ENCODE data around the gene REELD1. TPM values are rescaled to one million over a fixed set of nuclear protein-coding genes. Genes with fewer than 3 reads are reported as not detected.
A peak's percentile ranks its signal among the peaks of the same experiment; 100 is the strongest.

The REELD1 gene
- total RNA-seq, 1 donor from 2014 or later = not detected

DNA sequence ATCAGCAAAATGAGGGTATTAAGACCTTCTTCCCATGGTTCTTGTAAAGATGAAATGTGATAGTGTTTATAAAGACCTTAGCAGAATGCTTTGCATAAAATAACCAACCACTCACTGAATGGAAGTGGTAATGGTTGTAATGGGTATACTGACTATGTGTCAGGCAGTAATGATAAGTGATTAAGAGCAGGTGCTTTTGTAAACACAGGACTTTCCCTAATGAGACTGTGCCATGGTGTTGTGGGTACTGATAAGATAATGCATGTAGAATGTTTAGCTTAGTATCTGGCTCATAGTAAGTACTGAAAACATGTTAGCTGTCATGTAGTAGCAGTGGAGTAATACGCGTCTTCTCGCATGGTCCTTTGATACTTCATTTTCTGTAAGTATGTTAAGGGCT lies 31.9 kb upstream of the REELD1 start:
- Histone ChIP-seq H3K27me3 (ENCODE audit: insufficient read depth, low read length) (no peaks in the 10 kb centered on the region), H2AFZ (ENCODE audit: low read depth, low read length) (no peak overlapping the region), H3K9me3 (ENCODE audit: insufficient read depth, low read depth, low read length) (no peaks in the 10 kb centered on the region), H3K27ac (ENCODE audit: low read depth, low read length) (no peak overlapping the region), H3K4me1 (ENCODE audit: insufficient read depth, low read length) (no peaks in the 10 kb centered on the region), H3K9ac (ENCODE audit: low read length) (no peak overlapping the region), H3K4me2 (ENCODE audit: low read length) (no peak overlapping the region), H3K79me2 (ENCODE audit: insufficient read depth, low read length) (peaks cover 56% of the 10 kb centered on the region), H3K36me3 (ENCODE audit: insufficient read depth, low read length) (no peaks in the 10 kb centered on the region), H4K20me1 (ENCODE audit: insufficient read depth, low read length) (peaks cover 23% of the 10 kb centered on the region), H3K4me3 (ENCODE audit: insufficient read depth, low read depth, low read length) (no peak overlapping the region)
- Mint-ChIP-seq H3K4me1 (ENCODE audit: low read depth, unreplicated experiment) (no peaks in the 10 kb centered on the region), H3K27ac (ENCODE audit: unreplicated experiment) (no peak overlapping the region), H3K4me3 (ENCODE audit: unreplicated experiment) (no peak overlapping the region), H3K36me3 (ENCODE audit: low read depth, unreplicated experiment) (no peaks in the 10 kb centered on the region), H3K27me3 (ENCODE audit: low read depth, unreplicated experiment) (no peaks in the 10 kb centered on the region), H3K9me3 (ENCODE audit: unreplicated experiment) (no peaks in the 10 kb centered on the region)
- DNase-seq (ENCODE audit: low read depth) = no peak
- TF ChIP-seq, protein P1, sequence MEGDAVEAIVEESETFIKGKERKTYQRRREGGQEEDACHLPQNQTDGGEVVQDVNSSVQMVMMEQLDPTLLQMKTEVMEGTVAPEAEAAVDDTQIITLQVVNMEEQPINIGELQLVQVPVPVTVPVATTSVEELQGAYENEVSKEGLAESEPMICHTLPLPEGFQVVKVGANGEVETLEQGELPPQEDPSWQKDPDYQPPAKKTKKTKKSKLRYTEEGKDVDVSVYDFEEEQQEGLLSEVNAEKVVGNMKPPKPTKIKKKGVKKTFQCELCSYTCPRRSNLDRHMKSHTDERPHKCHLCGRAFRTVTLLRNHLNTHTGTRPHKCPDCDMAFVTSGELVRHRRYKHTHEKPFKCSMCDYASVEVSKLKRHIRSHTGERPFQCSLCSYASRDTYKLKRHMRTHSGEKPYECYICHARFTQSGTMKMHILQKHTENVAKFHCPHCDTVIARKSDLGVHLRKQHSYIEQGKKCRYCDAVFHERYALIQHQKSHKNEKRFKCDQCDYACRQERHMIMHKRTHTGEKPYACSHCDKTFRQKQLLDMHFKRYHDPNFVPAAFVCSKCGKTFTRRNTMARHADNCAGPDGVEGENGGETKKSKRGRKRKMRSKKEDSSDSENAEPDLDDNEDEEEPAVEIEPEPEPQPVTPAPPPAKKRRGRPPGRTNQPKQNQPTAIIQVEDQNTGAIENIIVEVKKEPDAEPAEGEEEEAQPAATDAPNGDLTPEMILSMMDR (IDR thresholded peaks at IDR 0.05; ENCODE audit: insufficient read depth, low read depth, low read length) = no peak
- no peak for TF ChIP-seq EZH2 (IDR thresholded peaks at IDR 0.05; ENCODE audit: insufficient read depth, low read length)
- peak; percentile 73 for FAIRE-seq

DNA sequence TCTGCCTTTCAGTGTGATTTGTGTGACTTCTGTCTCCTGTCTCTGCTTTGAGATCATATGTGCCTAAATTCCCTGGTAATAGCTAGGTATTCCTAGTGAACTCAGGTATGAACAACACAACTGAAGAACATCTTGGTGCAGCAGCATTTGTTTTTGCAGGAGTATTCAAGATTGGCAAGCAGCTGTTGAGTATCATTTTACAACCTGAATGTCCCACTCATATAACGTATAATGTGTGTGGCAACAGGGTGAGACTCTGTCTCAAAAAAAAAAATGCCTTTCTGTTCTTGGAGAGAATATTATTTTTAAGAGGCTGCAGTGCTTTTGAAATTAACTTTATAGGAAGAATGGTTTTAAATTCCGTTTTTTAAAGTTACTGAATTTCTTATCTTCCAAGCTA lies 31.1 kb upstream of the REELD1 start:
- no peak for TF ChIP-seq EZH2 (IDR thresholded peaks at IDR 0.05; ENCODE audit: insufficient read depth, low read length)
- TF ChIP-seq, protein P1 (IDR thresholded peaks at IDR 0.05; ENCODE audit: insufficient read depth, low read depth, low read length) = no peak
- no peaks in the 10 kb centered on the region for H3K4me1 Mint-ChIP-seq (ENCODE audit: low read depth, unreplicated experiment)
- peaks cover 48% of the 10 kb centered on the region for H3K79me2 ChIP-seq (ENCODE audit: insufficient read depth, low read length)
- H3K4me3 Mint-ChIP-seq (ENCODE audit: unreplicated experiment) = no peak overlapping the region
- no peaks in the 10 kb centered on the region for H3K36me3 Mint-ChIP-seq (ENCODE audit: low read depth, unreplicated experiment)
- H3K4me2 ChIP-seq (ENCODE audit: low read length) = no peak overlapping the region
- peaks cover 20% of the 10 kb centered on the region for H4K20me1 ChIP-seq (ENCODE audit: insufficient read depth, low read length)
- FAIRE-seq = no peak
- DNase-seq (ENCODE audit: low read depth) = no peak
- no peak overlapping the region for H3K27ac ChIP-seq (ENCODE audit: low read depth, low read length)
- H3K27ac Mint-ChIP-seq (ENCODE audit: unreplicated experiment) = no peak overlapping the region
- no peak overlapping the region for H3K4me3 ChIP-seq (ENCODE audit: insufficient read depth, low read depth, low read length)
- no peaks in the 10 kb centered on the region for H3K27me3 Mint-ChIP-seq (ENCODE audit: low read depth, unreplicated experiment)
- no peaks in the 10 kb centered on the region for H3K27me3 ChIP-seq (ENCODE audit: insufficient read depth, low read length)
- no peaks in the 10 kb centered on the region for H3K9me3 Mint-ChIP-seq (ENCODE audit: unreplicated experiment)
- no peaks in the 10 kb centered on the region for H3K36me3 ChIP-seq (ENCODE audit: insufficient read depth, low read length)
- no peaks in the 10 kb centered on the region for H3K9me3 ChIP-seq (ENCODE audit: insufficient read depth, low read depth, low read length)
- H3K9ac ChIP-seq (ENCODE audit: low read length) = no peak overlapping the region
- H2AFZ ChIP-seq (ENCODE audit: low read depth, low read length) = no peak overlapping the region
- no peaks in the 10 kb centered on the region for H3K4me1 ChIP-seq (ENCODE audit: insufficient read depth, low read length)

DNA sequence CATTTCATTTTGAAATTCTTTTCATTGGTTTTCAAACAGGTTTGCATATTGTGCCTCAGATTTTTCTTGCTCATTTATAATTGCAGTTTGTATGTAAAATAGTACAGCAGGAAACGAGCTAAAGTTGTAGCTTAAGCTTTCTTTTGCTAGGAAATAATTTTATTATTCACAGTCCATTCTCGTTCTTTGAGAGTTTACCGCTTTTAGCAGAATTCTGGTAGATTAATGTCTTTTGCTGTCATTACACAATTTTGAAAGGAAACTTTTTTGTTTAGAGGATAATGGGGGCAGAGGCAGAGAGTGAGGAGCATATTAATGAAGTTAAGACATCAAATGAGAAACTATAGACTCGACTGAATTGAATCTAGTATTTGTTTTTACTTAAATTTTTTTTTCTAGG lies 28.3 kb upstream of the REELD1 start:
- no peak overlapping the region for H2AFZ ChIP-seq (ENCODE audit: low read depth, low read length)
- H3K9me3 ChIP-seq (ENCODE audit: insufficient read depth, low read depth, low read length) = no peaks in the 10 kb centered on the region
- no peak overlapping the region for H3K4me3 Mint-ChIP-seq (ENCODE audit: unreplicated experiment)
- no peaks in the 10 kb centered on the region for H3K36me3 Mint-ChIP-seq (ENCODE audit: low read depth, unreplicated experiment)
- H3K9me3 Mint-ChIP-seq (ENCODE audit: unreplicated experiment) = no peaks in the 10 kb centered on the region
- H3K79me2 ChIP-seq (ENCODE audit: insufficient read depth, low read length) = peaks cover 20% of the 10 kb centered on the region
- H3K27ac Mint-ChIP-seq (ENCODE audit: unreplicated experiment) = no peak overlapping the region
- DNase-seq (ENCODE audit: low read depth) (no peak), FAIRE-seq (no peak)
- H3K4me1 Mint-ChIP-seq (ENCODE audit: low read depth, unreplicated experiment) = no peaks in the 10 kb centered on the region
- no peaks in the 10 kb centered on the region for H3K27me3 Mint-ChIP-seq (ENCODE audit: low read depth, unreplicated experiment)
- no peak overlapping the region for H3K4me2 ChIP-seq (ENCODE audit: low read length)
- no peaks in the 10 kb centered on the region for H3K4me1 ChIP-seq (ENCODE audit: insufficient read depth, low read length)
- no peak overlapping the region for H3K4me3 ChIP-seq (ENCODE audit: insufficient read depth, low read depth, low read length)
- no peak for TF ChIP-seq EZH2 (IDR thresholded peaks at IDR 0.05; ENCODE audit: insufficient read depth, low read length)
- peaks cover 2% of the 10 kb centered on the region for H3K36me3 ChIP-seq (ENCODE audit: insufficient read depth, low read length)
- no peaks in the 10 kb centered on the region for H3K27me3 ChIP-seq (ENCODE audit: insufficient read depth, low read length)
- no peak overlapping the region for H3K27ac ChIP-seq (ENCODE audit: low read depth, low read length)
- no peaks in the 10 kb centered on the region for H4K20me1 ChIP-seq (ENCODE audit: insufficient read depth, low read length)
- no peak overlapping the region for H3K9ac ChIP-seq (ENCODE audit: low read length)

All from astrocyte (in vitro differentiated cells and primary cell).